ENCODE data around the gene ARHGAP29.

GRCh38 chr1:94246692-94247137, 9.3 kb upstream of the ARHGAP29 start:
- TF ChIP-seq GATA3 (IDR thresholded peaks at IDR 0.05; ENCODE audit: low read depth, low read length) (no peak), GATA2 (IDR thresholded peaks at IDR 0.05; ENCODE audit: low read depth, low read length) (no peak)

Data from SH-SY5Y (cell line).